Stimulated activated CD8-positive, alpha-beta memory T cell treated with anti-CD3 and anti-CD28 coated beads, Interleukin-15, amount 100 ng/mL, for 4 hours (primary cell): ENCODE results near the gene THRA.

ENCODE experiments used
- DNase-seq, 2 donors: peaks; one replicate each; pipeline ENCODE4 v3.0.0-alpha.2; 2020; ENCODE audit warnings: low read depth in 2 of 2

The THRA gene

GRCh38 chr17:40084477-40084876 lies 21.7 kb downstream of the THRA start:
- DNase-seq: no peak

DNA sequence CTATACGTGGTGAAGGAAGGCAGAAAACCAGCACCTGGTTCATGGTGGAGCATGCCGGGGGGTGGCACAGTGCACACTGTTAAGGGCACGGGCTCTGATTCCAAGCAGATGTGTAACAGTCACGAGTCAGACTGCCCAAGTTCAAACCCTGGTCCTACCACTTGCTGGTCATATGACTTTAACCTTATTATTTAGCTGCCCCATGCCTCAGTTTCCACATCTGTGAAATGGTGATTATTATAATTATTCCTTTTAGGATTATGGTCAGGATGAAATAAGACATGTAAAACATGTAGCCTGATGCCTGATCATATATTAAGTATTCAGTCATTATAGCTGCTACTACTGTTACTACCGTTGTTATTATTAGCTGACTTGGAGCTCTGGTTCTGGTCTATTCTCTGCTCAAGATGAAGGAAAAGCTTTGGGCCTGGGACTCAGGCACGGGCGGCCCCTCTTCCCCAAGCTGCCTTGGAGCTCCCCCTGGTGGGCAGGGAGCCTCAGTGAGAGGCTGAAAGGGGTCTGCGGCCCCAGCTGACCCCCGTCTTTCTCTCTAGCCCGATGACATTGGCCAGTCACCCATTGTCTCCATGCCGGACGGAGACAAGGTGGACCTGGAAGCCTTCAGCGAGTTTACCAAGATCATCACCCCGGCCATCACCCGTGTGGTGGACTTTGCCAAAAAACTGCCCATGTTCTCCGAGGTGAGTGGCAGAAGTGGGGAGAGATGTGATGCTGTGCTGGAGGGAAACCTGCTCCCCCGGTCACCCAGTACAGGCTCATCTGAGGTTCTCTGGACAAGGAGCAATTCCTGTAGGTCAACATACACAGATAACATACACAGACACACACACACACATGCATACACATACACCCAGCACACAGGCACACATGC lies 23.6 kb downstream of the THRA start:
- no peak for DNase-seq

- no peak for DNase-seq
Measured at GRCh38 chr17:40087049-40087794, 24.5 kb downstream of the THRA start.

GRCh38 chr17:40087903-40088718 lies 25.3 kb downstream of the THRA start:
- no peak for DNase-seq

DNA sequence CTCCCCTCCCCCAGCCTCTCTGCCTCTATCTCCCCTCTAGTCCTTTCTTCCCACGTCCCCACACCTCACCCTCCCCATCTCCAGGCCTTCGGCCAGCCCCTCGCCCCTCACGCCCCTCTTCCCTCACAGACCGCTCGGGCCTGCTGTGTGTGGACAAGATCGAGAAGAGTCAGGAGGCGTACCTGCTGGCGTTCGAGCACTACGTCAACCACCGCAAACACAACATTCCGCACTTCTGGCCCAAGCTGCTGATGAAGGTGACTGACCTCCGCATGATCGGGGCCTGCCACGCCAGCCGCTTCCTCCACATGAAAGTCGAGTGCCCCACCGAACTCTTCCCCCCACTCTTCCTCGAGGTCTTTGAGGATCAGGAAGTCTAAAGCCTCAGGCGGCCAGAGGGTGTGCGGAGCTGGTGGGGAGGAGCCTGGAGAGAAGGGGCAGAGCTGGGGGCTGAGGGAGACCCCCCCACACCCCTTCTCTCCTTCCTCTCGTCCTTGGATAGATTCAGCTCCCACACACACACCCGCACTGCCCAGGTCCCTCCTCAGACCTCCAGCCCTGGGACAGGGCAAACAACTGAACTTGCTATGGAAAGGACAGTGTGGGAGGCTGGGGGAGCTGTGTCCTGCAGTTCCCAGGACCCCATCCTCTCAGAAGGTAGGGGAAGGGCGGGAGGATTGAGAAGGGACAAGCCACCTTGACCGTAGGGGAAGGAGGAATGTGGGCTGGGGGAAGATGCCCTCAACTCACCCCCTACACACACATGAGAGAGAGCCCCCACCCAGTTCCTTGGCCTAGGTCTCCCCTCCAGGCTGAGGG lies 26.5 kb downstream of the THRA start:
- DNase-seq: no peak

DNA sequence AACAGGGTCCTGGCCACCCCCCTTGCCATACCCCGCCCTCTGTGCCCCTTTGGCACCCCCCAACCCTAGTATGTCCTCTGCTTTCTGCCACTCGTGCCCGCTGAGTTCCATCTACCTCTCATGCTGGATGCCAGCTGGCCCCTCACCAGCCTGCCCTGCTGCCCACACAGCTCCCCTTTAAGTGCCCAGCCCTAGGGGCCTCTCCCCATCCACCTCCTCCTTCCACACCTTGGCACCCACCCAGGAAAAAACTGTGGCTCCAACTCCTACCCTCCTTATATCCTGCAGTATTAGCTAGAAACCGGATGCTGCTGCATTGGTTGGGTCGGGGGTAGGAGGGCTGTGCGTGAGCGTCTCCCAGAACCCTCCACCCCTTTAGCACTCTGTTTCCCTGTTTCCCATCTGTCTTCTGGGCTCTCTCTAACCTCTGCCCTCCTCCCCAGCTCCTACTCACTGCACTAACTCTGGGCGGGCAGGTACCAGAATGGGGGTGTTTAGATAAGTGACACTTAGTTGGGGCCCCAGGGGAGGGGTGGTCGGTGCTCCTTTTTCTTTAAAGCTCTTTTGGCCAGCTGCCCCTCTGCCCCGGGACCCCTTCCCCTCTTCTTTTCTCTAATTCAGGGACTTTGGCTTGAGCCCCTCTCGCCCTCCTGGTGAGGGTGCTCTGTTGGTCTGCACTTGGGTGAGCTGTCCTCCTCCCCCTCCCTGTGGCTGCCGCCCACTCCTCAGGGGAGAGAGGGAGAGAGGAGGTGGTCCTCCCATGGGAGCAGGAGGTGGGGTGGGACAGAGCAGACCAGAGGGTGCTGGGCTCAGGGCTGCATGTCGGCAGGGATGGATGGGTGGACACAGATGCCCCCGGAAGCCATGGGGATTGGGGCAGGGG lies 27.7 kb downstream of the THRA start:
- DNase-seq: no peak

GRCh38 chr17:40091691-40092397 lies 29.1 kb downstream of the THRA start:
- no peak for DNase-seq

- no peak for DNase-seq
Measured at GRCh38 chr17:40092581-40092980, 29.8 kb downstream of the THRA start.

DNA sequence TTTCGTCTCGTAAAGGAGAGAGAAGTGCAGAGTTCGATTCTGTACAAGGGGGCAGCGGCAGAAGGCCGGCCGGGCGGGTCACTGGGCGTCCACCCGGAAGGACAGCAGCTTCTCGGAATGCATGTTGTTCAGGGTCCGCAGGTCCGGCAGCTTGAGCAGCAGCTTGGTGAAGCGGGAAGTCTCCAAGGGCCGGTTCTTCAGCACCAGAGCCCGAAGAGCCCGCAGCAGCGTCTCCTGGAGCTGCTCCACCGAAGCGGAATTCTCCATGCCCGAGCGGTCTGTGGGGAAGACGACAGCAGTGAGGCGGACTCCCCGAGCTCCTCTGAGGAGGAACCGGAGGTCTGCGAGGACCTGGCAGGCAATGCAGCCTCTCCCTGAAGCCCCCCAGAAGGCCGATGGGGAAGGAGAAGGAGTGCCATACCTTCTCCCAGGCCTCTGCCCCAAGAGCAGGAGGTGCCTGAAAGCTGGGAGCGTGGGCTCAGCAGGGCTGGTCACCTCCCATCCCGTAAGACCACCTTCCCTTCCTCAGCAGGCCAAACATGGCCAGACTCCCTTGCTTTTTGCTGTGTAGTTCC lies 30.3 kb downstream of the THRA start:
- DNase-seq: no peak

GRCh38 chr17:40093580-40094201 lies 30.9 kb downstream of the THRA start:
- no peak for DNase-seq

GRCh38 chr17:40094874-40095273 lies 32.1 kb downstream of the THRA start:
- DNase-seq: no peak

- DNase-seq: no peak
Measured at GRCh38 chr17:40095351-40095943, 32.7 kb downstream of the THRA start.

GRCh38 chr17:40095944-40096791 lies 33.4 kb downstream of the THRA start:
- peak; percentile 50 to 81 for DNase-seq

DNA sequence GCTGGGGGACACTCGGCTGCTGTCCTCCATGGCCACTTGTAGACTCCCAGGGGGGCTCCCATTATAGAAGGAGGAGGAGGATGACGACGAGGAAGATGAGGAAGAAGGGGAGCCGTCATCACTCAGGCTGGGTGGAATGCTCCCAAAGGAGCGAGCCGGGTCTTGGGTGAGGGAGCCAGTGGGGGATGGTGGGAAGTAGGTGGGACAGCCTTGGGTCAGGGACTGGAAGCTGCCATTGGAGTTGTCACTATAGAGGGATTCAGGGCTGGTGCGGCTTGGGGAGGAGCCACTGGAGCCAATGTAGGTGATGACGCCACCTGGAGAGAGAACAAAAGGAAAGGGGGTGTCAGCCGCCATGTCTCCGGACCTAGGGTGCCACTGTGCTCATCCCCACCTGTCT lies 34.3 kb downstream of the THRA start:
- DNase-seq: no peak

DNA sequence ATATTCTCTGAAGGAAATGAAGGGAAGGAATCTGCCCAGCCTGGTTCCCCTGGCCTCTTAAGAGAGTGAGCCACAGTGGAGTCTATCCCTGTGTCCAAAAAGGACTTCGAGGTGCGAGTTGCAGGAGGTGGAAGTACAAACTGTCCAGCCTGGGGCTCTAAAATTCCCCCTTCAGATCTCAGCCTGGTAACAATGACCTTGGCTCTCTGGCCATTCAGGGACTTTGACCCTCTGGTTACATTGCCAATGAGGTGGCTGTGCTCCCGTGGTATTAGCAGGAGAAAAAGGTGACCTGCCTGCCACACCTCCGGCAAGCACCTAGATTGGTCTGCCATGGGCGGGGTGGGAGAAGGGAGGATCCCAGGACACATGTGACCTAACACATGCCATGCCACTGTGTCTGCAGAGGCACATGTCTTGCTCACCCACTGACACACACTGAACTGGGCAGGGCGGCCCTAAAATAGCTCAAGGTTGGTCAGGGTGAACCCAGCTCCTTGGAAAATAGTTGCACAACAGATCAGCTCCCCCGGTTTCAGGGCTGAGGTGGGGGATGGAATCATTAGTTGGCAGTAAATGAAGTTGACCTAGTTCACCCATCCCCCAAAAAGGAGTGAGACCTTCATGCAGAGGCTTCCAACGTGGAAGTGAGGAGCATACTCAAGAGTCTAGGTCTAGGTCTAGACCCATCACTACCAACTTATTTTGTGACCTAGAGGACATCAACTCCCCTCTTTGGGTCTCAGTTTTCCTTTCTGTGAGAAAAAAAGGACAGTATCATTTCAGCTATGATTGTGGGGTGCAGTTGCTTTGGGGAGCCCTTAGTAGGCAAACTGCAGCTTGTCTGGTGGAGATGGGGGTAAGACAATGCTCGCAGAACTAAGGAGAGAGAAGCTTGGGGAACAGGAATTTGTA lies 35.4 kb downstream of the THRA start:
- no peak for DNase-seq

GRCh38 chr17:40098846-40099618 lies 36.3 kb downstream of the THRA start:
- peak; percentile 99 to 100 for DNase-seq
